H1 (cell line): ENCODE measurements around the gene PREX1. TPM values are rescaled to one million over a fixed set of nuclear protein-coding genes. Genes with fewer than 3 reads are reported as not detected.

ENCODE experiments used
- ASH2L ChIP-seq: fragments of 200-600, 300-600 bp; sonication (generic); IDR thresholded peaks from one replicate; pipeline ENCODE4 v1.7.1; 2017; ENCODE audit warnings: low read length
- BRCA1 ChIP-seq: IDR thresholded peaks from 2 replicates; pipeline ENCODE4 v1.6.1; 2012; ENCODE audit warnings: low read depth, low read length, improper control_type of control experiment
- CBX8 ChIP-seq: fragments of 300-800, 300-1000 bp; sonication (generic); IDR thresholded peaks from 2 replicates; pipeline ENCODE4 v1.7.1; 2016; ENCODE audit warnings: low read depth, low read length, borderline replicate concordance
- KDM5A ChIP-seq: fragments of 200-600 bp; IDR thresholded peaks from 2 replicates; pipeline ENCODE4 v1.7.1; 2012; ENCODE audit warnings: mild to moderate bottlenecking, low read length, inconsistent platforms, mixed read lengths
- RFX5 ChIP-seq: IDR thresholded peaks from 2 replicates; pipeline ENCODE4 v1.6.1; 2011; ENCODE audit warnings: low read depth, low read length, improper control_type of control experiment, borderline replicate concordance
- SIX5 ChIP-seq: IDR thresholded peaks from 2 replicates; pipeline ENCODE4 v1.6.1; 2011; ENCODE audit warnings: mild to moderate bottlenecking, low read depth, low read length
- polyA plus RNA-seq, 7 experiments: library from polyadenylated mRNA; depleted of rRNA in 3 of 7; stranded (reverse) in 5 of 7; unstranded in 2 of 7; fragments of >200 nt in 5 of 7; fragments of 200-250 nt in 2 of 7; gene quantifications; 1 replicate in 5 of 7; 2 replicates in 1 of 7; 4 replicates in 1 of 7; pipeline versions ENCODE4 v1.2.1 to v1.2.3, GENCODE V29; 2011 to 2013; ENCODE audit warnings: missing spikeins in 2 of 7, mixed read lengths in 2 of 7
- total RNA-seq: library from RNA; stranded (reverse); fragmentation: NEBNext Ultra II Directional; extraction: Animal tissue kit (Norgen Biotek cat#: 25700); gene quantifications from 2 replicates; pipeline ENCODE4 v1.2.1, GENCODE V29; 2021
- TF ChIP-seq, protein P1 (sequence below): IDR thresholded peaks from 2 replicates; pipeline ENCODE4 v1.6.1; 2011; ENCODE audit warnings: low read length, improper control_type of control experiment

Gene PREX1
- total and polyA plus RNA-seq, 2 of the 8 experiments (the other 6 are each of a cell fraction or from before 2014, with no cell fraction given) = 10.7 to 12.8 TPM

DNA sequence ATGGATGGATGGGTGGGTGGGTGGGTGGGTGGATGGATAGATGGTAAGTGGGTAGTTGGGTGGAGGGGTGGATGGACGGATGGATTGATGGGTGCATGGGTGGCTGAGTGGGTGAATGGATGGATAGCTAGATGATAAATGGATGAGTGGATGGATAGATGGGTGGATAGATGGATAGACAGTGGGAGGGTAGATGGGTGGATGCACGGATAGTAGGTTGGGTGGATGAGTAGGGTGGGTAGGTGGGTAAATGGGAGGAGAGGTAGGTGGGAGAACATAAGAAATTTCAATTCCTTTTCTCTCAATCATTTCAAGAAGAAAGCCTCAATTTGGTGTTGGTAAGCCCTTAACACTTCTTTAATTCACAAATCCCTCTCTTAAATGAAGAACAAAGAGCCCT is 186.9 kb downstream of the PREX1 start (continued):
- TF ChIP-seq CBX8 (no peak), SIX5 (no peak), KDM5A (no peak), RFX5 (no peak), BRCA1 (no peak), ASH2L (no peak)
- TF ChIP-seq, protein P1, sequence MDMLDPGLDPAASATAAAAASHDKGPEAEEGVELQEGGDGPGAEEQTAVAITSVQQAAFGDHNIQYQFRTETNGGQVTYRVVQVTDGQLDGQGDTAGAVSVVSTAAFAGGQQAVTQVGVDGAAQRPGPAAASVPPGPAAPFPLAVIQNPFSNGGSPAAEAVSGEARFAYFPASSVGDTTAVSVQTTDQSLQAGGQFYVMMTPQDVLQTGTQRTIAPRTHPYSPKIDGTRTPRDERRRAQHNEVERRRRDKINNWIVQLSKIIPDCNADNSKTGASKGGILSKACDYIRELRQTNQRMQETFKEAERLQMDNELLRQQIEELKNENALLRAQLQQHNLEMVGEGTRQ = no peak
